CD4-positive, alpha-beta T cell treated with Interleukin-10 for 1 hour (primary cell): ENCODE results near the gene CSRP3.
A peak's percentile ranks its signal among the peaks of the same experiment; 100 is the strongest.

Source experiments
- DNase-seq: peaks from one replicate; pipeline ENCODE4 v3.0.0-alpha.2; 2020

Gene CSRP3

DNA sequence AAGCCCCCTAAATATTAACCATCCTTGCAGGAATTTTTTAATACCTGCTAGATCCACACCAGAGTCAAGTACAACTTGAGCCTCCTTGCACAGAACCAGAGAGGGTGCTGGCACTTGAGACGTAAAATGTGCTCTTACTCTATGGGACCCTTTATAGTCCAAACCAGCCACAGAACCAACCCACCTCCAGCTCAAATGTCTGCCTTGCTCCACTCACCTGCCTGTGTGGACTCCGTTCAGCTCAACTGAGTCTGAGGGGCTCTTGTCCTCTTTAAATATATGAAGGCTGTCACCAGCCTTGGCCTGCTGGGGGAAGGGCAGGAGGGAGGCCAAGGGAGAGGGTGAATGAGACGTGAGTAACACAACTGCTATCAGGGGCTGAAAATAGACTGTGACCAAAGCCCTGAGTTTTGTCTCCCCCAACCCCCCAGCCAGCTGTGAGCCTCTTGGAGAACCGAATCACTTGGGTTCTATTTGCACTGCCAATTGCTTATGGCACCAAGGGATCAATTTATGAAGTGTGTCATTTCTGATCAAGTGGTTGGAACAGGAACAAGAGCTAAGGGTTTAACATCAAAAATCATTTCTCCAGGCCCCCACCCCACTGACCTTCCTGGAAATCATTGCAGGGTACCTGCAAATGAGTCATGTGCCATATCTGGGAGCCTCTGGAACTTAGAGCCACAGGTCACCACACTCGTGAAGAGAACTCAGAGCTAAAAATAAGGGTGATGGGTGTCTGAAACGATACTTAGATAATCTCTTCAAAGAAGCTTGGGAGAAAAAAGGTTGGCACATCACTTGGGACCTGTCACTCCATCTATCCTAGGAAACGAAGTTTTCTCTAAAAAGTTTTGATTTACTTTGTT lies at the start of gene CSRP3:
CSRP3 (minus strand) TSS at position 247 of the 869 bp plus-strand sequence. CDS start 9,535 bp downstream, outside the sequence.
- no peak for DNase-seq

- DNase-seq = no peak
These were observed 49.8 kb upstream of the CSRP3 start for GRCh38 chr11:19251577-19251976.

- no peak for DNase-seq
These were observed 45.0 kb upstream of the CSRP3 start for GRCh38 chr11:19246816-19247215.

DNA sequence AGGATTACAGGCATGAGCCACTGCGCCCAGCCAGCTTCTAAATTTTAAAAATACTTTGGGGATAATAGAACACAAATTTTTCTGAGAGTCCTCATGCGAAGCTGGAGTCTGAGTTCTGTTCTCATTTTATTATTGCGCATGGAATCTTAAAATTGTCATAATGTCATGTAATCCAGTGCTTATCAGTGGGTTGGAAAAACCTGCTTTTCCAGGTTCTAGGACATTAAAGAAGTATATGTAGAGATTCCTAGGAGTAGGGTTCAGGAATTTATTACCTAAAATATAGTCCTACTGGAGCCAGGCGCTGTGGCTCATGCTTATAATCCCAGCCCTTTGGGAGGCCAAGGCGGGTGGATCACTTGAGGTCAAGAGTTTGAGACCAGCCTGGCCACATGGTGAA lies 43.6 kb upstream of the CSRP3 start:
- no peak for DNase-seq

- no peak for DNase-seq
These were observed 42.8 kb upstream of the CSRP3 start for GRCh38 chr11:19244621-19245020.

GRCh38 chr11:19244084-19244483 lies 42.3 kb upstream of the CSRP3 start:
- DNase-seq = no peak

DNA sequence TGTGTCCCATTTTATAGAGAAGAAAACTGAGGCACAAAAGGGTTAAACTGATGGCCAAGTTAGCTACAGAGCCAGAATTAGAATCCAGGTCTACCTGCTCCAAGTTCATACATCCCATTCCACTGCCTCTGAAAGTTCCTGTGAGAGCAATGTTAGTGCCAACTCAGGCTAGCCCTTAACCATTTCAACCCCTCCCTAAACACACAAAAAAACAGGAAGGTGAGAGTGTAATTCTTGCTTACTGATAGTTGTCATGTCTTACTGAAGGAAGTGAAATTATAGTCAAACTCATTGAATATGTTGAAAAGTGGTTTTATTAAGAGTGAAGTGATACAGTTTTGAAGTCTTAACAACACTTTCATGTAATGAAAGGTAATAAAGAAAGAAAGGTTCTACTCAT lies 41.8 kb upstream of the CSRP3 start:
- no peak for DNase-seq

DNA sequence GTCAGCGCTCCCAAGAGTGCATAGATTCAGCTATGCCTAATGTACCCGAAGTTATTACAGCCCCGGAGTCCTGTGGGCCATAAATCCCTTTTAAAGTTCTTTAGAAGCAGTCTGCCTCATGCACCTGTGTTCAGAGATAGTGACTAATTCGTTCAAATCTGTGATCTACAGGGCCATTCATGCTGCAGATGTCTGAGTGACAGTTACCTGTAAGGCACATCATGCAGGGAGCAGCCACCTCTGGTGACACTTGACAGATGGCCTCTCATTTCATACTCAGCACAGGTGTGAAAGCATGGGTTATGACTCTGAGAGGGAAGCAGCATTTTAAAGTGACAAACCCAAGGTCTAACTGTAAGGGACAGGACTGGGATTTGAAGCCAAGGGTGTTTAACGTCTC lies 41.4 kb upstream of the CSRP3 start:
- no peak for DNase-seq

GRCh38 chr11:19242179-19242932 lies 40.6 kb upstream of the CSRP3 start:
- no peak for DNase-seq

- peak; percentile 15 for DNase-seq
These were observed 39.7 kb upstream of the CSRP3 start for GRCh38 chr11:19241260-19242178.

DNA sequence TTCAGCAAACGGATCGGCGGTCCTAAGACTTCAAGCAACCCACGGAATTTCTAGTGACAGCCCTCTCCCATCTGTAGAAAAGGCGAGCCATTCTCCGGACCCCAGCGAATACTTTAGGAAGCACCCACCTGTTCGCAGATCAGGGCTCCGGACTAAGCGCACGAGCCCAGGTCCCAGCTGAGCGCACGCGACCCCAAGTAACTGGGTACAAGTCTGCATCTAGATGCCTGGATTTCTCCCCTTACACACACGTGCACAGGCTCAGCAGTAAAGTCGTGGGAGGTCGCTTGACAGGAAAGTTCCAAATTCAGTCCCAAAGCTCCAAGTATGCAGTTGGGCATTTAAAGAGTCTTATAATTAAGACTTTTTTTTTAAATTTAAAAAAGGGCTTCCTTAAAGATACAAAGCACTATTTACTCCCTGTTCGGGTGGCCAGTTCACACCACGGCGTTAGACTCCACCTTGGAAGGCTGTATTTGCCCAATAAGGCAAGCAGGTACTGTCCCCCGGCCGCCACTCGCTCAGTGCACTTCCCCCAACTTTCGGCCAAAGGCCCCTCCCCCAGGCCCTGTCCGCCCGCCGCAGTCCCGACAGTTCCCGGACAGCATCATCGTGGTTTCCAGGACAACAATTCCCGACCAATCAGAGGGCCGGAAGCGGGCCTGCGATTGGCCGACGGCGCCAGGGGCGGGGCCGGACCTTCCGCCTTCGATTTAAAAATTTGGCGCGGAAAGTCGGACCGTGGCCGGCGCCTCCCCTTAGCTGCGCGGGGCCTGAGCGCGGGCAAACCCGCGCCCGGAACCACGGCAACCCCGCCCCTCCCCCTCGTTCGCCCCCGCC lies 38.9 kb upstream of the CSRP3 start, which contains the start of gene E2F8:
E2F8 (minus strand) TSS at position 526 of the 840 bp plus-strand sequence. CDS start 824 bp downstream, outside the sequence.
- DNase-seq = peak; percentile 90

- no peak for DNase-seq
These were observed 37.3 kb upstream of the CSRP3 start for GRCh38 chr11:19239039-19239438.

GRCh38 chr11:19237813-19238212 lies 36.0 kb upstream of the CSRP3 start:
- DNase-seq = no peak

DNA sequence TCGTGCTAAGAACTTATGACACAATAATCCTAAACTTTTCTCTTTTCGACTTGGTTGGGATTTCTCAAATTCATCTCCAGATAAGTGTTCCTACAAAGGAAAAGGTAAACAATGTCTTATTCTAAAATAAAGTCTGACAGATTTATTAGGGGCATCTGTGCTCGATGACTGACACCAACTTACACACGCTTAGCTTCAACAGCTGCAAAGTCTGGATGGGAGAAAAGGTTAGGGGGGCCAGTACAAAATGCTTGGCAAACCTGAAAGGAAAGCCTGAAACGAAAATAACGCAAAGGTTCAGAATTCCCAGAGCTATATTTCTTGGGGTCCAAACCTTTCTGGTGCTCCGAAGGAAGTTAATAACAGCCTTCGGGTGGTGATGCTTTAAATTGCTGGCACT lies 35.6 kb upstream of the CSRP3 start:
- DNase-seq = no peak

- no peak for DNase-seq
These were observed 32.5 kb upstream of the CSRP3 start for GRCh38 chr11:19234231-19234817.

- no peak for DNase-seq
These were observed 31.2 kb upstream of the CSRP3 start for GRCh38 chr11:19232910-19233503.

DNA sequence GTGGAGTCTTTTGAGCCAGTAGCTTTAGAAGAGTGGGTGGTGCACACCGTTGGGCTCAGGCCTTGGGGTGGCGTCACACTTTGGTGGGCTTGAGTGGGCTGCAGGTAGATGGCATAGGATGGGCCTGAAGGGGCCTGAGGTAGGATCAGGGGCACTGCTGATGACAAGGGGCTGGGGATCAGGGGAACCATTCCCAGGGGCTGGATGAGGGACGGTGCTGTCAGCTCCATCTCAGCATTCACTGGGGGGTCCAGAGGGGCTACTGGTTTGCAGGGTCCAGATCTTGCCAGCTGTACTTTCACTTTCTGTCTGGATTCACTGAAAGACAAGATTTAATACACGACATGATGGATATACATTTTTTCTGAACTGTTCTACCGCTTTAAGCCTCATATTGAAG lies 27.9 kb upstream of the CSRP3 start:
- no peak for DNase-seq

DNA sequence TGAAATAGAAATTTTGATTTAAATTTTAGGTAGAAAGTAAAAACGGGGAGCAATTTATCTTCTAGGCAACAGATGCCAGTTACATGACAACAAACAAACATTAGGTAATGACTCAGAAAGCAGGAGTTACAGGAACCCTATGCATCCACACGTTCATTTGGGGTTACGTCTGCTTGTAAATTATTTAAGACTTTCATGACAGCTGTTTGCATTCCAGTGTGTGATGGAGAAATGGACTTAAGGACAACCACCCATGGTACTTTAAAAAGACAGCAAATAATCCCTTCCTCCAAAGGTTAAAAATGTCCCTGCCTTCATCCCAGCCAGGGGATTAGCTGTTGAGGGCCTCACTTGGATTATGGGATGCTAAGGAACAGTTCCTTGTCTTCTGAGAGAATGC lies 27.2 kb upstream of the CSRP3 start:
- DNase-seq = no peak

DNA sequence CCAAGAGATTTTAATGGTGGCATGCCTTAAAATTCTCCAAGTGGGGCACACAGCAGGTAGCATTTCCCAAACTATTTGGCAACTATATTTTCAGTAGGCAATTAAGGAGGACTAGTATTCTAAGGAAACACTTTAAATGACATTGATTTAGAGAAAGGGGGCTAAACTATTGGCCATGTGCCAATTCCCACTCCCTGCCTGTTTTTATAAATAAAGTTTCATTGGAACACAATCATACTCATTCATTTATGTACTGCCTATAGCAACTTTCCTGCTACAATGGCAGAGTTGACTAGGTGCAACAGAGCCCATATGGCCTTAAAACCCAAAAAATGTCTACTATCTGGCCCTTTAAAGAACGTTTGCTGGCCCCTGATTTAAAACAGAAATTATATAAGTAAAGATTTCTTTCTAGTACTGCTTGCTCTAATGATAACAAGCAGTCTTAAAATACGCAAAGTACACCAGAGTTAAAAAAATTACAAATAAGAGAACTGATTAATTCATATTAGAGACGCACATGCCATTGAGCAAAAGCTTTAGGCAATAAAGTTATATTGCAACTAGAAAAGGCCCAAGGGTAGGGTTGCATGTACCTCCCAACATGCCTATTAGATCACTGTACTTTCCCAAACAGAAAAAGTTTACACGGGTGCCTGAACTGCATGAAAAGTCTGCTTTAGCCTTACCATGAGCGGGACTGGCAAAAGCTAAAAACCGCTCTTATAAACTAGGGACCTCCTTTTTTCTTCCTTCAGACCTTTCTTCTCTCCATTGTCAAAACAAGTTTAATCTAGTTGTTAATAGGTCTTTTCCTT lies 24.8 kb upstream of the CSRP3 start:
- DNase-seq = no peak

DNA sequence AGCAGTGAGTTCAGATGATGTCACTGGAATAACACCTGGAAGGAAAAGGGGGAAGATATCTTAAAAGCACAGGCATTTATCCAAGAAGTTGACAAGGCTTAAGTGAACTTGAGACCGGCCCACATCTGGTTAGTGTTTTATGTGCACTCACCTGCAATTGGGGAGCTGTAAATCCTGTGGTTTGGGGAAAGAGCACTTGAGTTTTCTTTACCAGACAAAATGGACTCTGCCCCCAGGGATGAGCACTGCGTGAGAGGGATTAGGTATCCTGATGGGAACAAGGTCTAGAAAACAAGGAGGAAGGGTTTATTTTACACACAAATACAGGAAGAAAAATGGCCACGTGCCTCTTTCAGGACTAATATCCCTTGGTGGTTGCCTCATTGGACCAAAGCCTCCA lies 23.8 kb upstream of the CSRP3 start:
- no peak for DNase-seq
